A549 (cell line): ENCODE results near the gene GXYLT1. TPM values are rescaled to one million over a fixed set of nuclear protein-coding genes. Genes with fewer than 3 reads are reported as not detected.

ENCODE experiments used
- ATAC-seq, 2 experiments: fragments of 200-7000 bp in 1 of 2; fragments of >200 bp in 1 of 2; cut with Nextera tagmentation in 1 of 2; cut with Tn5 transposase in 1 of 2; 3 replicates each; pipeline versions ENCODE4 v1.8.0 to v1.9.1; 2018 to 2020; ENCODE audit warnings: mild to moderate bottlenecking in 1 of 2, moderate library complexity in 1 of 2
- CTCF ChIA-PET: fragments of 300-600 bp; sonication (Branson Sonifier 250); formaldehyde crosslinking; extraction: SDS; loops from one replicate; lab custom pipeline; 2021; ENCODE audit warnings: antibody characterized with exemption, inconsistent platforms; lab: Yijun Ruan, JAX
- POLR2A ChIA-PET: fragments of 350-600 bp; formaldehyde crosslinking; extraction: SDS; loops from one replicate; lab custom pipeline; 2021; ENCODE audit warnings: antibody characterized with exemption, inconsistent platforms; lab: Yijun Ruan, JAX
- DNase-seq, 2 experiments: peaks; one replicate each; pipeline versions ENCODE4 v3.0.0 to v3.0.0-alpha.2; 2011 to 2016; ENCODE audit warnings: low read depth in 1 of 2, low spot score in 1 of 2
- FAIRE-seq: peaks from 2 replicates; lab custom pipeline; 2011; peaks lifted over from hg19 to GRCh38; lab: Jason Lieb, UNC
- H3K27ac ChIP-seq, 2 experiments: fragments of >200 bp; sonication (Bioruptor Twin); formaldehyde crosslinking; 3 replicates each; pipeline ENCODE4 v1.5.1; 2016 to 2017
- H3K4me1 ChIP-seq: fragments of >200 bp; sonication (Bioruptor Twin); formaldehyde crosslinking; 3 replicates; pipeline ENCODE4 v1.6.1; 2016
- H3K4me2 ChIP-seq: fragments of >200 bp; sonication (Bioruptor Twin); formaldehyde crosslinking; 3 replicates; pipeline ENCODE4 v1.6.1; 2016
- H3K4me3 ChIP-seq: fragments of >200 bp; sonication (Bioruptor Twin); formaldehyde crosslinking; 3 replicates; pipeline ENCODE4 v1.5.1; 2016
- H3K9me3 ChIP-seq: fragments of >200 bp; sonication (Bioruptor Twin); formaldehyde crosslinking; 3 replicates; pipeline ENCODE4 v1.6.1; 2016
- ATOH8 ChIP-seq: fragments of 250-450 bp; sonication (Bioruptor Pico); IDR thresholded peaks from 2 replicates; pipeline ENCODE4 v1.5.0; 2020; ENCODE audit warnings: low read depth, mild to moderate bottlenecking, moderate library complexity
- BHLHE40 ChIP-seq: IDR thresholded peaks from 2 replicates; pipeline ENCODE4 v1.6.1; 2012; ENCODE audit warnings: low read depth, low read length, inconsistent platforms
- CBX2 ChIP-seq: fragments of 200-600 bp; sonication (generic); IDR thresholded peaks from 2 replicates; pipeline ENCODE4 v1.6.1; 2016; ENCODE audit warnings: low read depth, mild to moderate bottlenecking, borderline replicate concordance
- CEBPB ChIP-seq, 2 experiments: fragments of >200 bp in 1 of 2; sonication (Bioruptor Twin) in 1 of 2; formaldehyde crosslinking in 1 of 2; IDR thresholded peaks; 2 replicates each; pipeline ENCODE4 v1.6.1; 2012 to 2016
- CHD2 ChIP-seq: fragments of 150-350 bp; IDR thresholded peaks from 2 replicates; pipeline ENCODE4 v1.6.1; 2014; ENCODE audit warnings: low read length; ENCODE audit not compliant: partially characterized antibody
- CHD4 ChIP-seq: fragments of 200-600 bp; sonication (generic); IDR thresholded peaks from 2 replicates; pipeline ENCODE4 v1.6.1; 2016; ENCODE audit warnings: antibody characterized with exemption, mild to moderate bottlenecking, borderline replicate concordance
- CTCF ChIP-seq: fragments of >200 bp; sonication (Bioruptor Twin); formaldehyde crosslinking; IDR thresholded peaks from 3 replicates; pipeline ENCODE4 v1.5.1; 2016
- E2F6 ChIP-seq: IDR thresholded peaks from 2 replicates; pipeline ENCODE4 v1.6.1; 2012; ENCODE audit warnings: low read depth, borderline replicate concordance
- EHMT2 ChIP-seq: fragments of 200-600 bp; sonication (generic); IDR thresholded peaks from 2 replicates; pipeline ENCODE4 v1.6.1; 2016; ENCODE audit warnings: antibody characterized with exemption, low read depth, mild to moderate bottlenecking, moderate library complexity
- ELK1 ChIP-seq: fragments of 150-350 bp; IDR thresholded peaks from 2 replicates; pipeline ENCODE4 v1.6.1; 2014; ENCODE audit warnings: low read depth, mild to moderate bottlenecking, low read length
- FOSB ChIP-seq: fragments of 250-450 bp; sonication (Bioruptor Pico); IDR thresholded peaks from 2 replicates; pipeline ENCODE4 v1.5.0; 2020; ENCODE audit warnings: mild to moderate bottlenecking, moderate library complexity
- GATA3 ChIP-seq: IDR thresholded peaks from 2 replicates; pipeline ENCODE4 v1.6.1; 2012; ENCODE audit warnings: borderline replicate concordance
- HDAC2 ChIP-seq: fragments of 200-600 bp; sonication (generic); IDR thresholded peaks from 2 replicates; pipeline ENCODE4 v1.6.1; 2016
- HEYL ChIP-seq: fragments of 250-450 bp; sonication (Bioruptor Pico); IDR thresholded peaks from 2 replicates; pipeline ENCODE4 v1.8.0; 2021; ENCODE audit warnings: mild to moderate bottlenecking, moderate library complexity
- HOXB13 ChIP-seq: fragments of 250-450 bp; sonication (Bioruptor Pico); IDR thresholded peaks from 2 replicates; pipeline ENCODE4 v1.5.0; 2020; ENCODE audit warnings: low read depth, mild to moderate bottlenecking, moderate library complexity
- JUN ChIP-seq, 2 experiments: fragments of >200 bp; sonication (Bioruptor Twin); formaldehyde crosslinking; IDR thresholded peaks; 2 replicates in 1 of 2; 3 replicates in 1 of 2; pipeline ENCODE4 v1.6.1; 2016 to 2017
- KDM1A ChIP-seq: fragments of 200-600 bp; sonication (generic); IDR thresholded peaks from 2 replicates; pipeline ENCODE4 v1.6.1; 2016; ENCODE audit warnings: low read depth, mild to moderate bottlenecking
- KDM5A ChIP-seq: fragments of 200-600 bp; sonication (generic); IDR thresholded peaks from 2 replicates; pipeline ENCODE4 v1.6.1; 2016; ENCODE audit warnings: antibody characterized with exemption, mild to moderate bottlenecking
- MAZ ChIP-seq: fragments of 150-350 bp; IDR thresholded peaks from 2 replicates; pipeline ENCODE4 v1.6.1; 2014; ENCODE audit warnings: antibody characterized with exemption, low read depth, low read length, borderline replicate concordance
- NFE2L2 ChIP-seq: fragments of 150-350 bp; conservative IDR thresholded peaks from 2 replicates; pipeline ENCODE4 v1.6.1; 2014; ENCODE audit warnings: low read length
- PHF8 ChIP-seq: fragments of 200-600 bp; sonication (generic); IDR thresholded peaks from 2 replicates; pipeline ENCODE4 v1.6.1; 2016; ENCODE audit warnings: low read depth, mild to moderate bottlenecking, antibody characterized with exemption, moderate library complexity, borderline replicate concordance
- POLR2AphosphoS2 ChIP-seq: conservative IDR thresholded peaks from 2 replicates; pipeline ENCODE4 v1.6.1; 2012; ENCODE audit warnings: low read length, improper control_type of control experiment, inconsistent platforms
- RAD21 ChIP-seq, 2 experiments: fragments of >200 bp in 1 of 2; sonication (Bioruptor Twin) in 1 of 2; formaldehyde crosslinking in 1 of 2; IDR thresholded peaks in 1 of 2; conservative IDR thresholded peaks in 1 of 2; 2 replicates in 1 of 2; 3 replicates in 1 of 2; pipeline ENCODE4 v1.6.1; 2012 to 2018; ENCODE audit warnings: inconsistent platforms in 1 of 2
- RARB ChIP-seq: fragments of 250-450 bp; sonication (Bioruptor Pico); IDR thresholded peaks from 2 replicates; pipeline ENCODE4 v1.8.0; 2021; ENCODE audit warnings: mild to moderate bottlenecking, moderate library complexity
- SMC3 ChIP-seq: fragments of >200 bp; sonication (Bioruptor Twin); formaldehyde crosslinking; IDR thresholded peaks from 3 replicates; pipeline ENCODE4 v1.6.1; 2018; ENCODE audit warnings: inconsistent platforms
- TFCP2L1 ChIP-seq: fragments of 250-450 bp; sonication (Bioruptor Pico); IDR thresholded peaks from 2 replicates; pipeline ENCODE4 v1.5.0; 2021; ENCODE audit warnings: mild to moderate bottlenecking
- TP53 ChIP-seq: fragments of 250-450 bp; sonication (Bioruptor Pico); IDR thresholded peaks from 2 replicates; pipeline ENCODE4 v1.5.0; 2021; ENCODE audit warnings: mild to moderate bottlenecking, moderate library complexity
- ZSCAN20 ChIP-seq: fragments of 250-450 bp; sonication (Bioruptor Pico); IDR thresholded peaks from 2 replicates; pipeline ENCODE4 v1.8.0; 2022; ENCODE audit warnings: mild to moderate bottlenecking, moderate library complexity
- WGBS: methylation state at CpG from one replicate; pipeline ENCODE4 v1.1.6; 2017; ENCODE audit errors: missing lambda C conversion rate; 5-methylcytosine and 5-hydroxymethylcytosine counted together
- polyA plus RNA-seq, 4 experiments: library from polyadenylated mRNA; depleted of rRNA in 3 of 4; stranded (reverse); fragments of >200 nt; fragmentation: RNase III in 1 of 4; extraction: RNeasy Plus Mini Kit Qiagen cat#74134 plus additional on column Dnase treatment in 1 of 4; gene quantifications; 2 replicates in 3 of 4; 3 replicates in 1 of 4; pipeline ENCODE4 v1.2.3, GENCODE V29; 2011 to 2017

GXYLT1 gene
- polyA plus RNA-seq, 2 of the 4 experiments (the other 2 are of a cell fraction), result 11.2 to 25.0 TPM

GRCh38 chr12:42104784-42105183 lies 39.9 kb downstream of the GXYLT1 start:
- ChIA-PET POLR2A (no interaction called here), CTCF (interaction anchor here (0.8 to 1.6 kb wide), 2 partner anchors 20 to 830 kb away, joined by 4 to 5 read pairs; no protein-coding TSS in a partner anchor)
- H3K4me1 ChIP-seq, result no peaks in the 10 kb centered on the region; the same call in 2 of the 3 replicates
- TF ChIP-seq RARB (CRISPR knock-in tag) (no peak), GATA3 (no peak), FOSB (CRISPR knock-in tag) (no peak), POLR2AphosphoS2 (no peak), TP53 (CRISPR knock-in tag) (no peak), HOXB13 (CRISPR knock-in tag) (no peak), RAD21 (conservative IDR thresholded peaks at IDR 0.05 in 1 of 2, IDR thresholded peaks at IDR 0.05 in 1 of 2) (no peak), BHLHE40 (no peak), KDM1A (no peak), CEBPB (IDR thresholded peaks at IDR 0.05) (no peak), CBX2 (no peak), NFE2L2 (no peak), CHD2 (no peak), HDAC2 (no peak), ATOH8 (CRISPR knock-in tag) (no peak), HEYL (CRISPR knock-in tag) (no peak)
- no peak overlapping the region for H3K4me2 ChIP-seq
- H3K9me3 ChIP-seq, result no peaks in the 10 kb centered on the region
- DNase-seq, result no peak
- no peak for ATAC-seq
- H3K4me3 ChIP-seq, result no peak overlapping the region
- no peak overlapping the region for H3K27ac ChIP-seq
- peak; percentile 49 for FAIRE-seq
- WGBS, result 84% methylated on average over 1 of the region's 1 CpG

DNA sequence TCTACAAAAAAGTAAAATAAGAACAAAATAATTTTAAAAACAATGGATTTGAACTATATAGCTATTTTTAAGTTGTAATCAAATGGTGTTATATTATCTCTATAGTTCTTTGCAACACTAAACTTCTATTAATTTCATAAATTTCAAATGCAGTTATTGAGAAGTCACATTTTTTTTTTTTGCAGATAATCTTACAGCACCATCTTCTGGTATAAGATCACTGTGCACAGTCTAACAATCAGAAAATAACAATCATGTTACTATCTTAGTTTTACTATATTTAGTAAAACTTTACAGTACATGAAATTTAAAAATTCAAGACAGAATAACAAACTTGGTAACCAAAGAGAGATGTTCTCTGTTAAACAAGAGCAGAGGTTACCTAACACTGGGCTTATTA lies 40.6 kb downstream of the GXYLT1 start:
- Histone ChIP-seq H3K4me2 (no peak overlapping the region), H3K4me1 (no peaks in the 10 kb centered on the region; the same call in 2 of the 3 replicates), H3K9me3 (no peaks in the 10 kb centered on the region), H3K27ac (no peak overlapping the region), H3K4me3 (no peak overlapping the region)
- FAIRE-seq (no peak), DNase-seq (no peak), ATAC-seq (0 out of 6 replicates have a peak, but pooled peaks of 1 of the 2 experiments have one; percentile 42)
- POLR2A ChIA-PET, result no interaction called here
- TF ChIP-seq TP53 (CRISPR knock-in tag), result no peak
- TF ChIP-seq PHF8, result no peak
- peak; percentile 36; the same call in 2 of the 3 replicates for TF ChIP-seq CTCF
- TF ChIP-seq RAD21 (conservative IDR thresholded peaks at IDR 0.05 in 1 of 2, IDR thresholded peaks at IDR 0.05 in 1 of 2), result peak; percentile 25 to 46; a peak in 3 of 5 replicates
- TF ChIP-seq SMC3, result 0 out of 3 replicates have a peak, but pooled peaks have one; percentile 13
- CTCF ChIA-PET, result interaction anchor here (0.8 to 1.6 kb wide), 5 partner anchors 21 to 829 kb away, joined by 3 to 5 read pairs (median 4); no protein-coding TSS in a partner anchor

DNA sequence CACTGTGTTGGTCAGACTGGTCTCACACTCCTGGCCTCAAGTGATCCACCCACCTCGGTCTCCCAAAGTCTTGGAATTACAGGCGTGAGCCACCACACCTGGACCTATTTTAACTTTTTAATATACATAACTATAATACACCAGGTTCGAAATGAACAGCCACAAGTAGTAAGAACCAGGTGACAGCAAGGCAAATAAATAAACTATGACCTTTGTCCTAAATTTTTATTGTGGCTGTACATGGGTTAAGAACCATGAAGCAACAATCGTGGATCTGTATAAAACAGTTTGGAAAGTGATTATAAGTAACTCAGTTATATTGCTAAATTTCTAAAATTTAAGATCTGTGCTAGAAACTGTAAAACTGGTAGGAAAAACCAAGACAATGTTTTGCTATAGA lies 41.5 kb downstream of the GXYLT1 start:
- DNase-seq (no peak), FAIRE-seq (no peak), ATAC-seq (no peak)
- 89% methylated on average over 4 of the region's 4 CpGs for WGBS
- Histone ChIP-seq H3K27ac (no peak overlapping the region), H3K4me2 (no peak overlapping the region), H3K4me1 (no peaks in the 10 kb centered on the region; the same call in 2 of the 3 replicates), H3K4me3 (no peak overlapping the region), H3K9me3 (no peaks in the 10 kb centered on the region)
- POLR2A ChIA-PET, result no interaction called here
- CTCF ChIA-PET, result interaction anchor here (0.9 to 1.3 kb wide), 3 partner anchors 24 to 416 kb away, joined by 3 to 4 read pairs (median 4); no protein-coding TSS in a partner anchor
- TF ChIP-seq HDAC2 (no peak), ELK1 (no peak), FOSB (CRISPR knock-in tag) (no peak), RARB (CRISPR knock-in tag) (no peak), MAZ (no peak), SMC3 (no peak), TFCP2L1 (CRISPR knock-in tag) (no peak), ZSCAN20 (CRISPR knock-in tag) (no peak), TP53 (CRISPR knock-in tag) (no peak), KDM1A (no peak), CHD4 (no peak), JUN (IDR thresholded peaks at IDR 0.05) (no peak), KDM5A (no peak), HEYL (CRISPR knock-in tag) (no peak), ATOH8 (CRISPR knock-in tag) (no peak), EHMT2 (no peak), E2F6 (no peak)
